GM23338 (cell line): ENCODE results near the gene RIMS4. TPM values are rescaled to one million over a fixed set of nuclear protein-coding genes. Genes with fewer than 3 reads are reported as not detected.
A peak's percentile ranks its signal among the peaks of the same experiment; 100 is the strongest.

Experiments
- ATAC-seq: fragments of 200-7000 bp; cut with Tn5 transposase; 3 replicates; pipeline ENCODE4 v1.9.1; 2020
- DNase-seq: peaks from one replicate; pipeline ENCODE4 v3.0.0-alpha.2; 2015; ENCODE audit warnings: low spot score
- H2AFZ ChIP-seq: fragments of 200-600 bp; sonication (generic); 2 replicates; pipeline ENCODE4 v1.8.0; 2016; ENCODE audit warnings: antibody characterized with exemption, mild to moderate bottlenecking, moderate library complexity
- H3F3A ChIP-seq: fragments of 200-600 bp; sonication (generic); replicated peaks from 2 replicates; pipeline ENCODE4 v1.8.0; 2017; ENCODE audit warnings: antibody characterized with exemption, mixed run types, low read depth
- H3K27ac ChIP-seq: fragments of 200-600 bp; sonication (generic); 2 replicates; pipeline ENCODE4 v1.6.1; 2016; ENCODE audit warnings: low read depth
- H3K27me3 ChIP-seq: fragments of 200-600 bp; sonication (generic); 2 replicates; pipeline ENCODE4 v1.8.0; 2016; ENCODE audit warnings: mild to moderate bottlenecking, mixed run types, moderate library complexity; ENCODE audit not compliant: insufficient read depth
- H3K36me3 ChIP-seq: fragments of 200-600 bp; sonication (generic); 2 replicates; pipeline ENCODE4 v1.8.0; 2016; ENCODE audit warnings: mild to moderate bottlenecking; ENCODE audit not compliant: insufficient read depth
- H3K4me1 ChIP-seq: fragments of 200-600 bp; sonication (generic); 2 replicates; pipeline ENCODE4 v1.8.0; 2016; ENCODE audit warnings: mild to moderate bottlenecking, moderate library complexity; ENCODE audit not compliant: insufficient read depth
- H3K4me2 ChIP-seq: fragments of 200-600 bp; sonication (generic); 2 replicates; pipeline ENCODE4 v1.7.1; 2017; ENCODE audit warnings: mixed run types
- H3K4me3 ChIP-seq: fragments of 200-600 bp; sonication (generic); 2 replicates; pipeline ENCODE4 v1.6.1; 2016; ENCODE audit warnings: mixed run types
- H3K79me2 ChIP-seq: fragments of 200-600 bp; sonication (generic); replicated peaks from 2 replicates; pipeline ENCODE4 v1.8.0; 2017; ENCODE audit warnings: mild to moderate bottlenecking; ENCODE audit not compliant: insufficient read depth
- H3K9me2 ChIP-seq: fragments of 200-600 bp; sonication (generic); 2 replicates; pipeline ENCODE4 v1.8.0; 2017; ENCODE audit not compliant: insufficient read depth
- H4K20me1 ChIP-seq: fragments of 200-600 bp; sonication (generic); replicated peaks from 2 replicates; pipeline ENCODE4 v1.8.0; 2017; ENCODE audit warnings: mild to moderate bottlenecking; ENCODE audit not compliant: insufficient read depth
- H3K27ac Mint-ChIP-seq: 2 replicates; pipeline ENCODE4 v1.8.0; 2020; ENCODE audit warnings: inconsistent platforms, mild to moderate bottlenecking, moderate library complexity, mixed read lengths
- H3K27me3 Mint-ChIP-seq: 3 replicates; pipeline ENCODE4 v1.8.0; 2022; ENCODE audit warnings: low read depth, mild to moderate bottlenecking, moderate library complexity, mixed read lengths, inconsistent platforms; ENCODE audit not compliant: insufficient read depth, poor library complexity
- H3K36me3 Mint-ChIP-seq: 3 replicates; pipeline ENCODE4 v1.8.0; 2021; ENCODE audit warnings: low read depth, mild to moderate bottlenecking, inconsistent platforms, moderate library complexity, mixed read lengths
- H3K4me1 Mint-ChIP-seq: 3 replicates; pipeline ENCODE4 v1.8.0; 2020; ENCODE audit warnings: mild to moderate bottlenecking, inconsistent platforms, mixed read lengths
- H3K4me3 Mint-ChIP-seq: 3 replicates; pipeline ENCODE4 v1.8.0; 2021; ENCODE audit warnings: moderate library complexity, mild to moderate bottlenecking, inconsistent platforms, mixed read lengths
- H3K9me3 Mint-ChIP-seq: 3 replicates; pipeline ENCODE4 v1.8.0; 2020; ENCODE audit warnings: moderate library complexity, mild to moderate bottlenecking, inconsistent platforms, mixed read lengths
- CTCF ChIP-seq, 2 experiments: fragments of 200-600 bp in 1 of 2; sonication (generic) in 1 of 2; conservative IDR thresholded peaks; 2 replicates each; pipeline versions ENCODE4 v1.5.1 to v1.6.1; 2016 to 2017; ENCODE audit warnings: antibody characterized with exemption in 2 of 2, low read depth in 2 of 2, mild to moderate bottlenecking in 2 of 2, moderate library complexity in 1 of 2
- ETS1 ChIP-seq: IDR thresholded peaks from 2 replicates; pipeline ENCODE4 v1.6.1; 2016; ENCODE audit warnings: antibody characterized with exemption
- EZH2 ChIP-seq: fragments of 200-600 bp; sonication (generic); IDR thresholded peaks from one replicate; pipeline ENCODE4 v1.8.0; 2017; ENCODE audit warnings: antibody characterized with exemption, mild to moderate bottlenecking, low read depth; ENCODE audit not compliant: unreplicated experiment
- JUNB ChIP-seq: IDR thresholded peaks from one replicate; pipeline ENCODE4 v1.6.1; 2016; ENCODE audit warnings: antibody characterized with exemption; ENCODE audit not compliant: unreplicated experiment
- NANOG ChIP-seq: IDR thresholded peaks from 2 replicates; pipeline ENCODE4 v1.6.1; 2016; ENCODE audit warnings: antibody characterized with exemption, borderline replicate concordance
- POLR2AphosphoS5 ChIP-seq: IDR thresholded peaks from 2 replicates; pipeline ENCODE4 v1.6.1; 2016; ENCODE audit warnings: antibody characterized with exemption, low read depth
- REST ChIP-seq: IDR thresholded peaks from one replicate; pipeline ENCODE4 v1.6.1; 2018; ENCODE audit warnings: antibody characterized with exemption; ENCODE audit not compliant: unreplicated experiment
- STAT1 ChIP-seq: IDR thresholded peaks from one replicate; pipeline ENCODE4 v1.6.1; 2016; ENCODE audit warnings: antibody characterized with exemption; ENCODE audit not compliant: unreplicated experiment
- ZNF114 ChIP-seq: fragments of 250-450 bp; sonication (Bioruptor Pico); IDR thresholded peaks from 2 replicates; pipeline ENCODE4 v1.5.0; 2020; ENCODE audit warnings: mild to moderate bottlenecking, moderate library complexity
- polyA plus RNA-seq: library from polyadenylated mRNA; unstranded; fragments of >200 nt; fragmentation: Nextera tagmentation; extraction: Ambion mirVana; gene quantifications from 2 replicates; pipeline ENCODE4 v1.2.1, GENCODE V29; 2016
- total RNA-seq: library from RNA; depleted of rRNA; stranded (reverse); fragments of >200 nt; shearing (Covaris generic); gene quantifications from 2 replicates; pipeline ENCODE4 v1.2.3, GENCODE V29; 2014

The RIMS4 gene
- total and polyA plus RNA-seq, 2 experiments from 2014 or later = 3.5 to 39.7 TPM

- TF ChIP-seq CTCF (conservative IDR thresholded peaks at IDR 0.05; ENCODE audit: low read depth in 2 of 2) = no peak
- no peak for TF ChIP-seq JUNB
- TF ChIP-seq REST = no peak
- TF ChIP-seq POLR2AphosphoS5 = no peak
- TF ChIP-seq EZH2 = no peak
- TF ChIP-seq STAT1 = no peak
- TF ChIP-seq NANOG = no peak
- TF ChIP-seq ZNF114 = no peak
Observed at GRCh38 chr20:44762466-44763140, 47.7 kb downstream of the RIMS4 start (continued).

- Histone ChIP-seq H3K4me2 (no peak overlapping the region), H3K27ac (no peak overlapping the region), H3K4me3 (no peak overlapping the region), H2AFZ (no peak overlapping the region), H3K79me2 (no peaks in the 10 kb centered on the region), H3K36me3 (no peaks in the 10 kb centered on the region), H3K9me2 (no peaks in the 10 kb centered on the region), H3K27me3 (no peaks in the 10 kb centered on the region), H3K4me1 (no peaks in the 10 kb centered on the region), H3F3A (no peaks in the 10 kb centered on the region), H4K20me1 (no peaks in the 10 kb centered on the region; the same call in 1 of the 2 replicates)
- Mint-ChIP-seq H3K36me3 (peaks cover 3% of the 10 kb centered on the region; the same call in 1 of the 3 replicates), H3K9me3 (no peaks in the 10 kb centered on the region), H3K4me3 (no peak overlapping the region), H3K4me1 (peaks cover 6% of the 10 kb centered on the region), H3K27me3 (peaks cover 2% of the 10 kb centered on the region), H3K27ac (0 out of 2 replicates have a peak overlapping the region, but pooled peaks have one; percentile 60)
- peak; percentile 28; the same call in 1 of the 3 replicates for ATAC-seq
- TF ChIP-seq ETS1 = no peak
- no peak for DNase-seq
Observed at GRCh38 chr20:44761423-44761822, 48.9 kb downstream of the RIMS4 start.
